GM12891 (cell line): ENCODE results near the gene MIOX.

ENCODE experiments used
- PAX5 ChIP-seq: IDR thresholded peaks from 2 replicates; pipeline ENCODE4 v1.6.1; 2011; ENCODE audit warnings: low read length, moderate library complexity, mild to moderate bottlenecking; ENCODE audit not compliant: insufficient read depth, severe bottlenecking
- POLR2A ChIP-seq: IDR thresholded peaks from 2 replicates; pipeline ENCODE4 v1.6.1; 2011; ENCODE audit warnings: low read depth, low read length, control low read depth
- POLR2AphosphoS5 ChIP-seq: IDR thresholded peaks from 2 replicates; pipeline ENCODE4 v1.6.1; 2011; ENCODE audit warnings: low read depth, low read length, control low read depth
- POU2F2 ChIP-seq: IDR thresholded peaks from 2 replicates; pipeline ENCODE4 v1.6.1; 2011; ENCODE audit warnings: low read depth, mild to moderate bottlenecking, control low read depth, low read length, moderate library complexity
- SPI1 ChIP-seq: IDR thresholded peaks from 2 replicates; pipeline ENCODE4 v1.6.1; 2011; ENCODE audit warnings: low read depth, low read length, control low read depth
- TAF1 ChIP-seq: IDR thresholded peaks from 2 replicates; pipeline ENCODE4 v1.6.1; 2011; ENCODE audit warnings: low read depth, low read length, control low read depth

DNA sequence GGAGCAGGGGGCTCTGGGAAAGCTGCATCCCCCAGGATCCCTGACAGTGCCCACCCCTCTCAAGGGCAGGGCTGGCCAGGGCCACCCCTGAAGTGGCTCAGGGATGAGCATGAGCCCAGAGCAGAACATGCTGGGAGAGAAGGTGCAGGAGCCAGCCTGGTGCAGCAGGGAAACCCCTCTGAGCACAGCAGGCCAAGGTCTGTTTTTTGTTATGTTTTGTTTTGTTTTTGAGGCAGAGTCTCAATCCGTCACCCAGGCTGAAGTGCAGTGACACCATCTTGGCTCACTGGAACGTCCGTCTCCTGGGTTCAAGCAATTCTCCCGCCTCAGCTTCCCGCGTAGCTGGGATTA lies 11.0 kb upstream of the MIOX start:
- TF ChIP-seq POLR2A (no peak), POLR2AphosphoS5 (no peak), TAF1 (no peak), POU2F2 (no peak), SPI1 (no peak), PAX5 (no peak)
